GM23338 (cell line): ENCODE data around the gene ZNF76. TPM values are rescaled to one million over a fixed set of nuclear protein-coding genes. Genes with fewer than 3 reads are reported as not detected.

ENCODE experiments used
- ATAC-seq: fragments of 200-7000 bp; cut with Tn5 transposase; 3 replicates; pipeline ENCODE4 v1.9.1; 2020
- DNase-seq: peaks from one replicate; pipeline ENCODE4 v3.0.0-alpha.2; 2015; ENCODE audit warnings: low spot score
- H2AFZ ChIP-seq: fragments of 200-600 bp; sonication (generic); 2 replicates; pipeline ENCODE4 v1.8.0; 2016; ENCODE audit warnings: antibody characterized with exemption, mild to moderate bottlenecking, moderate library complexity
- H3F3A ChIP-seq: fragments of 200-600 bp; sonication (generic); replicated peaks from 2 replicates; pipeline ENCODE4 v1.8.0; 2017; ENCODE audit warnings: antibody characterized with exemption, mixed run types, low read depth
- H3K27ac ChIP-seq: fragments of 200-600 bp; sonication (generic); 2 replicates; pipeline ENCODE4 v1.6.1; 2016; ENCODE audit warnings: low read depth
- H3K27me3 ChIP-seq: fragments of 200-600 bp; sonication (generic); 2 replicates; pipeline ENCODE4 v1.8.0; 2016; ENCODE audit warnings: mild to moderate bottlenecking, mixed run types, moderate library complexity; ENCODE audit not compliant: insufficient read depth
- H3K36me3 ChIP-seq: fragments of 200-600 bp; sonication (generic); 2 replicates; pipeline ENCODE4 v1.8.0; 2016; ENCODE audit warnings: mild to moderate bottlenecking; ENCODE audit not compliant: insufficient read depth
- H3K4me1 ChIP-seq: fragments of 200-600 bp; sonication (generic); 2 replicates; pipeline ENCODE4 v1.8.0; 2016; ENCODE audit warnings: mild to moderate bottlenecking, moderate library complexity; ENCODE audit not compliant: insufficient read depth
- H3K4me2 ChIP-seq: fragments of 200-600 bp; sonication (generic); 2 replicates; pipeline ENCODE4 v1.7.1; 2017; ENCODE audit warnings: mixed run types
- H3K4me3 ChIP-seq: fragments of 200-600 bp; sonication (generic); 2 replicates; pipeline ENCODE4 v1.6.1; 2016; ENCODE audit warnings: mixed run types
- H3K79me2 ChIP-seq: fragments of 200-600 bp; sonication (generic); replicated peaks from 2 replicates; pipeline ENCODE4 v1.8.0; 2017; ENCODE audit warnings: mild to moderate bottlenecking; ENCODE audit not compliant: insufficient read depth
- H3K9me2 ChIP-seq: fragments of 200-600 bp; sonication (generic); 2 replicates; pipeline ENCODE4 v1.8.0; 2017; ENCODE audit not compliant: insufficient read depth
- H4K20me1 ChIP-seq: fragments of 200-600 bp; sonication (generic); replicated peaks from 2 replicates; pipeline ENCODE4 v1.8.0; 2017; ENCODE audit warnings: mild to moderate bottlenecking; ENCODE audit not compliant: insufficient read depth
- H3K27ac Mint-ChIP-seq: 2 replicates; pipeline ENCODE4 v1.8.0; 2020; ENCODE audit warnings: inconsistent platforms, mild to moderate bottlenecking, moderate library complexity, mixed read lengths
- H3K27me3 Mint-ChIP-seq: 3 replicates; pipeline ENCODE4 v1.8.0; 2022; ENCODE audit warnings: low read depth, mild to moderate bottlenecking, moderate library complexity, mixed read lengths, inconsistent platforms; ENCODE audit not compliant: insufficient read depth, poor library complexity
- H3K36me3 Mint-ChIP-seq: 3 replicates; pipeline ENCODE4 v1.8.0; 2021; ENCODE audit warnings: low read depth, mild to moderate bottlenecking, inconsistent platforms, moderate library complexity, mixed read lengths
- H3K4me1 Mint-ChIP-seq: 3 replicates; pipeline ENCODE4 v1.8.0; 2020; ENCODE audit warnings: mild to moderate bottlenecking, inconsistent platforms, mixed read lengths
- H3K4me3 Mint-ChIP-seq: 3 replicates; pipeline ENCODE4 v1.8.0; 2021; ENCODE audit warnings: moderate library complexity, mild to moderate bottlenecking, inconsistent platforms, mixed read lengths
- H3K9me3 Mint-ChIP-seq: 3 replicates; pipeline ENCODE4 v1.8.0; 2020; ENCODE audit warnings: moderate library complexity, mild to moderate bottlenecking, inconsistent platforms, mixed read lengths
- CREB1 ChIP-seq: fragments of 250-450 bp; sonication (Bioruptor Pico); IDR thresholded peaks from 2 replicates; pipeline ENCODE4 v1.5.0; 2020; ENCODE audit warnings: low read depth, mild to moderate bottlenecking, moderate library complexity
- EZH2 ChIP-seq: fragments of 200-600 bp; sonication (generic); IDR thresholded peaks from one replicate; pipeline ENCODE4 v1.8.0; 2017; ENCODE audit warnings: antibody characterized with exemption, mild to moderate bottlenecking, low read depth; ENCODE audit not compliant: unreplicated experiment
- EZH2phosphoT487 ChIP-seq: fragments of 200-600 bp; sonication (generic); IDR thresholded peaks from one replicate; pipeline ENCODE4 v1.8.1; 2018; ENCODE audit warnings: antibody characterized with exemption; ENCODE audit not compliant: unreplicated experiment
- JUNB ChIP-seq: IDR thresholded peaks from one replicate; pipeline ENCODE4 v1.6.1; 2016; ENCODE audit warnings: antibody characterized with exemption; ENCODE audit not compliant: unreplicated experiment
- NANOG ChIP-seq: IDR thresholded peaks from 2 replicates; pipeline ENCODE4 v1.6.1; 2016; ENCODE audit warnings: antibody characterized with exemption, borderline replicate concordance
- POLR2AphosphoS5 ChIP-seq: IDR thresholded peaks from 2 replicates; pipeline ENCODE4 v1.6.1; 2016; ENCODE audit warnings: antibody characterized with exemption, low read depth
- STAT1 ChIP-seq: IDR thresholded peaks from one replicate; pipeline ENCODE4 v1.6.1; 2016; ENCODE audit warnings: antibody characterized with exemption; ENCODE audit not compliant: unreplicated experiment
- ZNF114 ChIP-seq: fragments of 250-450 bp; sonication (Bioruptor Pico); IDR thresholded peaks from 2 replicates; pipeline ENCODE4 v1.5.0; 2020; ENCODE audit warnings: mild to moderate bottlenecking, moderate library complexity
- ZNF331 ChIP-seq: fragments of 250-450 bp; sonication (Bioruptor Pico); IDR thresholded peaks from 2 replicates; pipeline ENCODE4 v1.5.0; 2020; ENCODE audit warnings: low read depth, mild to moderate bottlenecking, moderate library complexity
- polyA plus RNA-seq: library from polyadenylated mRNA; unstranded; fragments of >200 nt; fragmentation: Nextera tagmentation; extraction: Ambion mirVana; gene quantifications from 2 replicates; pipeline ENCODE4 v1.2.1, GENCODE V29; 2016
- total RNA-seq: library from RNA; depleted of rRNA; stranded (reverse); fragments of >200 nt; shearing (Covaris generic); gene quantifications from 2 replicates; pipeline ENCODE4 v1.2.3, GENCODE V29; 2014
- TF ChIP-seq, protein P1 (sequence below): IDR thresholded peaks from one replicate; pipeline ENCODE4 v1.6.1; 2018; ENCODE audit warnings: antibody characterized with exemption; ENCODE audit not compliant: unreplicated experiment
- TF ChIP-seq, protein P2 (sequence below), 2 experiments: fragments of 200-600 bp in 1 of 2; sonication (generic) in 1 of 2; conservative IDR thresholded peaks; 2 replicates each; pipeline versions ENCODE4 v1.5.1 to v1.6.1; 2016 to 2017; ENCODE audit warnings: antibody characterized with exemption in 2 of 2, low read depth in 2 of 2, mild to moderate bottlenecking in 2 of 2, moderate library complexity in 1 of 2
- TF ChIP-seq, protein P3 (sequence below): IDR thresholded peaks from 2 replicates; pipeline ENCODE4 v1.6.1; 2016; ENCODE audit warnings: antibody characterized with exemption
- TF ChIP-seq, protein P4 (sequence below): fragments of 250-450 bp; sonication (Bioruptor Pico); IDR thresholded peaks from 2 replicates; pipeline ENCODE4 v1.5.0; 2020; ENCODE audit warnings: mild to moderate bottlenecking, moderate library complexity

The ZNF76 gene
- total and polyA plus RNA-seq, 2 experiments from 2014 or later = 12.5 to 18.8 TPM

DNA sequence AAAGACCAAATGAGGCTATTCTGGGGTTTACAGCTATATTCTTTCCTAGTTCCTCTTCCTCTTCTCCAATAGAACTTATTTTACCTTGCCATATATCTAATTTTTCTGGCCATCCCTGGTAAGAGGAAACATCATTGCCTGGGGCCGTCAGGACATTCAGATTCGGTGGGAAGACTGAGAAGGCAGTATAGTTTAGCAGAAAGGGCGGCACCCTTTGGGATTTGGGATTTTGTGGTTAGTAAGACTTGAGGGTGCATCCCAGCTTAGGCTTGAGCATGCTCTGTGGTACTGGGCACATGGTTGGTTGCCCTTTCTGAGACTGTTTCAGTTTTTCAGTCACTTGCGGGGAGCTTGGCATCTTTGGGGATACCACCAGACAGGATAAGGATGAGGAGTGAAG is 24.6 kb upstream of the ZNF76 start (continued):
- TF ChIP-seq CREB1 (CRISPR knock-in tag) (no peak), ZNF114 (no peak), POLR2AphosphoS5 (no peak), STAT1 (no peak)

DNA sequence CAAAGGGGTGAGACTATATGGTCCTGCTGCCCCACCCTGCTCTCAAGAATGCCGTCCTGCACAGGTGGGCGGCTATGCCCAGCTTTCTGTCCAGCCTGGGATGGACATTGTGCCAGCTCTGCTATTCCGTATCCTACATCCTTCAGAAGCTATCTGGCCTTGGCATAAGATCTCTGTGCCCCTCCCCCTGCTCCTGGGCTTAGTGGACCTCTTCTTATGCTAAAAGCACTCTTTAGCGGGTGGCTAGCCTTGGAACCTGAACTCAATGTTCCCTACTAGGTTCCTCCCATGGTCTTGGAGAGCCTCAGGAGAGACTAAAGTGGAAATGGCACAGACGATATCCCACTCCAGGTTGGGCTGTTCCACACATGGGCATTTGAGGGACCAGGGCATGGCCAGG is 23.3 kb upstream of the ZNF76 start:
- TF ChIP-seq ZNF114 (no peak), STAT1 (no peak), JUNB (no peak), POLR2AphosphoS5 (no peak), NANOG (no peak), CREB1 (CRISPR knock-in tag) (no peak), EZH2 (no peak), ZNF331 (CRISPR knock-in tag) (no peak), EZH2phosphoT487 (no peak)
- TF ChIP-seq, protein P1, sequence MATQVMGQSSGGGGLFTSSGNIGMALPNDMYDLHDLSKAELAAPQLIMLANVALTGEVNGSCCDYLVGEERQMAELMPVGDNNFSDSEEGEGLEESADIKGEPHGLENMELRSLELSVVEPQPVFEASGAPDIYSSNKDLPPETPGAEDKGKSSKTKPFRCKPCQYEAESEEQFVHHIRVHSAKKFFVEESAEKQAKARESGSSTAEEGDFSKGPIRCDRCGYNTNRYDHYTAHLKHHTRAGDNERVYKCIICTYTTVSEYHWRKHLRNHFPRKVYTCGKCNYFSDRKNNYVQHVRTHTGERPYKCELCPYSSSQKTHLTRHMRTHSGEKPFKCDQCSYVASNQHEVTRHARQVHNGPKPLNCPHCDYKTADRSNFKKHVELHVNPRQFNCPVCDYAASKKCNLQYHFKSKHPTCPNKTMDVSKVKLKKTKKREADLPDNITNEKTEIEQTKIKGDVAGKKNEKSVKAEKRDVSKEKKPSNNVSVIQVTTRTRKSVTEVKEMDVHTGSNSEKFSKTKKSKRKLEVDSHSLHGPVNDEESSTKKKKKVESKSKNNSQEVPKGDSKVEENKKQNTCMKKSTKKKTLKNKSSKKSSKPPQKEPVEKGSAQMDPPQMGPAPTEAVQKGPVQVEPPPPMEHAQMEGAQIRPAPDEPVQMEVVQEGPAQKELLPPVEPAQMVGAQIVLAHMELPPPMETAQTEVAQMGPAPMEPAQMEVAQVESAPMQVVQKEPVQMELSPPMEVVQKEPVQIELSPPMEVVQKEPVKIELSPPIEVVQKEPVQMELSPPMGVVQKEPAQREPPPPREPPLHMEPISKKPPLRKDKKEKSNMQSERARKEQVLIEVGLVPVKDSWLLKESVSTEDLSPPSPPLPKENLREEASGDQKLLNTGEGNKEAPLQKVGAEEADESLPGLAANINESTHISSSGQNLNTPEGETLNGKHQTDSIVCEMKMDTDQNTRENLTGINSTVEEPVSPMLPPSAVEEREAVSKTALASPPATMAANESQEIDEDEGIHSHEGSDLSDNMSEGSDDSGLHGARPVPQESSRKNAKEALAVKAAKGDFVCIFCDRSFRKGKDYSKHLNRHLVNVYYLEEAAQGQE = no peak
- TF ChIP-seq, protein P2, sequence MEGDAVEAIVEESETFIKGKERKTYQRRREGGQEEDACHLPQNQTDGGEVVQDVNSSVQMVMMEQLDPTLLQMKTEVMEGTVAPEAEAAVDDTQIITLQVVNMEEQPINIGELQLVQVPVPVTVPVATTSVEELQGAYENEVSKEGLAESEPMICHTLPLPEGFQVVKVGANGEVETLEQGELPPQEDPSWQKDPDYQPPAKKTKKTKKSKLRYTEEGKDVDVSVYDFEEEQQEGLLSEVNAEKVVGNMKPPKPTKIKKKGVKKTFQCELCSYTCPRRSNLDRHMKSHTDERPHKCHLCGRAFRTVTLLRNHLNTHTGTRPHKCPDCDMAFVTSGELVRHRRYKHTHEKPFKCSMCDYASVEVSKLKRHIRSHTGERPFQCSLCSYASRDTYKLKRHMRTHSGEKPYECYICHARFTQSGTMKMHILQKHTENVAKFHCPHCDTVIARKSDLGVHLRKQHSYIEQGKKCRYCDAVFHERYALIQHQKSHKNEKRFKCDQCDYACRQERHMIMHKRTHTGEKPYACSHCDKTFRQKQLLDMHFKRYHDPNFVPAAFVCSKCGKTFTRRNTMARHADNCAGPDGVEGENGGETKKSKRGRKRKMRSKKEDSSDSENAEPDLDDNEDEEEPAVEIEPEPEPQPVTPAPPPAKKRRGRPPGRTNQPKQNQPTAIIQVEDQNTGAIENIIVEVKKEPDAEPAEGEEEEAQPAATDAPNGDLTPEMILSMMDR (conservative IDR thresholded peaks at IDR 0.05; ENCODE audit: low read depth in 2 of 2) = no peak
- TF ChIP-seq, protein P3, sequence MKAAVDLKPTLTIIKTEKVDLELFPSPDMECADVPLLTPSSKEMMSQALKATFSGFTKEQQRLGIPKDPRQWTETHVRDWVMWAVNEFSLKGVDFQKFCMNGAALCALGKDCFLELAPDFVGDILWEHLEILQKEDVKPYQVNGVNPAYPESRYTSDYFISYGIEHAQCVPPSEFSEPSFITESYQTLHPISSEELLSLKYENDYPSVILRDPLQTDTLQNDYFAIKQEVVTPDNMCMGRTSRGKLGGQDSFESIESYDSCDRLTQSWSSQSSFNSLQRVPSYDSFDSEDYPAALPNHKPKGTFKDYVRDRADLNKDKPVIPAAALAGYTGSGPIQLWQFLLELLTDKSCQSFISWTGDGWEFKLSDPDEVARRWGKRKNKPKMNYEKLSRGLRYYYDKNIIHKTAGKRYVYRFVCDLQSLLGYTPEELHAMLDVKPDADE = no peak
- TF ChIP-seq, protein P4, sequence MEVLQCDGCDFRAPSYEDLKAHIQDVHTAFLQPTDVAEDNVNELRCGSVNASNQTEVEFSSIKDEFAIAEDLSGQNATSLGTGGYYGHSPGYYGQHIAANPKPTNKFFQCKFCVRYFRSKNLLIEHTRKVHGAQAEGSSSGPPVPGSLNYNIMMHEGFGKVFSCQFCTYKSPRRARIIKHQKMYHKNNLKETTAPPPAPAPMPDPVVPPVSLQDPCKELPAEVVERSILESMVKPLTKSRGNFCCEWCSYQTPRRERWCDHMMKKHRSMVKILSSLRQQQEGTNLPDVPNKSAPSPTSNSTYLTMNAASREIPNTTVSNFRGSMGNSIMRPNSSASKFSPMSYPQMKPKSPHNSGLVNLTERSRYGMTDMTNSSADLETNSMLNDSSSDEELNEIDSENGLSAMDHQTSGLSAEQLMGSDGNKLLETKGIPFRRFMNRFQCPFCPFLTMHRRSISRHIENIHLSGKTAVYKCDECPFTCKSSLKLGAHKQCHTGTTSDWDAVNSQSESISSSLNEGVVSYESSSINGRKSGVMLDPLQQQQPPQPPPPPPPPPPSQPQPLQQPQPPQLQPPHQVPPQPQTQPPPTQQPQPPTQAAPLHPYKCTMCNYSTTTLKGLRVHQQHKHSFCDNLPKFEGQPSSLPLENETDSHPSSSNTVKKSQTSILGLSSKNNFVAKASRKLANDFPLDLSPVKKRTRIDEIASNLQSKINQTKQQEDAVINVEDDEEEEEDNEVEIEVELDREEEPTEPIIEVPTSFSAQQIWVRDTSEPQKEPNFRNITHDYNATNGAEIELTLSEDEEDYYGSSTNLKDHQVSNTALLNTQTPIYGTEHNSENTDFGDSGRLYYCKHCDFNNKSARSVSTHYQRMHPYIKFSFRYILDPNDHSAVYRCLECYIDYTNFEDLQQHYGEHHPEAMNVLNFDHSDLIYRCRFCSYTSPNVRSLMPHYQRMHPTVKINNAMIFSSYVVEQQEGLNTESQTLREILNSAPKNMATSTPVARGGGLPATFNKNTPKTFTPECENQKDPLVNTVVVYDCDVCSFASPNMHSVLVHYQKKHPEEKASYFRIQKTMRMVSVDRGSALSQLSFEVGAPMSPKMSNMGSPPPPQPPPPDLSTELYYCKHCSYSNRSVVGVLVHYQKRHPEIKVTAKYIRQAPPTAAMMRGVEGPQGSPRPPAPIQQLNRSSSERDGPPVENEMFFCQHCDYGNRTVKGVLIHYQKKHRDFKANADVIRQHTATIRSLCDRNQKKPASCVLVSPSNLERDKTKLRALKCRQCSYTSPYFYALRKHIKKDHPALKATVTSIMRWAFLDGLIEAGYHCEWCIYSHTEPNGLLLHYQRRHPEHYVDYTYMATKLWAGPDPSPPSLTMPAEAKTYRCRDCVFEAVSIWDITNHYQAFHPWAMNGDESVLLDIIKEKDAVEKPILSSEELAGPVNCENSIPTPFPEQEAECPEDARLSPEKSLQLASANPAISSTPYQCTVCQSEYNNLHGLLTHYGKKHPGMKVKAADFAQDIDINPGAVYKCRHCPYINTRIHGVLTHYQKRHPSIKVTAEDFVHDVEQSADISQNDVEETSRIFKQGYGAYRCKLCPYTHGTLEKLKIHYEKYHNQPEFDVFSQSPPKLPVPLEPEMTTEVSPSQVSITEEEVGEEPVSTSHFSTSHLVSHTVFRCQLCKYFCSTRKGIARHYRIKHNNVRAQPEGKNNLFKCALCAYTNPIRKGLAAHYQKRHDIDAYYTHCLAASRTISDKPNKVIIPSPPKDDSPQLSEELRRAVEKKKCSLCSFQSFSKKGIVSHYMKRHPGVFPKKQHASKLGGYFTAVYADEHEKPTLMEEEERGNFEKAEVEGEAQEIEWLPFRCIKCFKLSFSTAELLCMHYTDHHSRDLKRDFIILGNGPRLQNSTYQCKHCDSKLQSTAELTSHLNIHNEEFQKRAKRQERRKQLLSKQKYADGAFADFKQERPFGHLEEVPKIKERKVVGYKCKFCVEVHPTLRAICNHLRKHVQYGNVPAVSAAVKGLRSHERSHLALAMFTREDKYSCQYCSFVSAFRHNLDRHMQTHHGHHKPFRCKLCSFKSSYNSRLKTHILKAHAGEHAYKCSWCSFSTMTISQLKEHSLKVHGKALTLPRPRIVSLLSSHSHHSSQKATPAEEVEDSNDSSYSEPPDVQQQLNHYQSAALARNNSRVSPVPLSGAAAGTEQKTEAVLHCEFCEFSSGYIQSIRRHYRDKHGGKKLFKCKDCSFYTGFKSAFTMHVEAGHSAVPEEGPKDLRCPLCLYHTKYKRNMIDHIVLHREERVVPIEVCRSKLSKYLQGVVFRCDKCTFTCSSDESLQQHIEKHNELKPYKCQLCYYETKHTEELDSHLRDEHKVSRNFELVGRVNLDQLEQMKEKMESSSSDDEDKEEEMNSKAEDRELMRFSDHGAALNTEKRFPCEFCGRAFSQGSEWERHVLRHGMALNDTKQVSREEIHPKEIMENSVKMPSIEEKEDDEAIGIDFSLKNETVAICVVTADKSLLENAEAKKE (CRISPR knock-in tag) = no peak
- peaks cover 28% of the 10 kb centered on the region for H3K36me3 Mint-ChIP-seq
- Histone ChIP-seq H4K20me1 (peaks cover 19% of the 10 kb centered on the region), H3K4me3 (no peak overlapping the region), H3F3A (no peaks in the 10 kb centered on the region), H3K36me3 (no peaks in the 10 kb centered on the region), H3K27me3 (peaks cover 50% of the 10 kb centered on the region), H3K27ac (no peak overlapping the region), H3K9me2 (no peaks in the 10 kb centered on the region), H3K79me2 (no peaks in the 10 kb centered on the region), H2AFZ (no peak overlapping the region), H3K4me1 (peaks cover 31% of the 10 kb centered on the region), H3K4me2 (no peak overlapping the region)
- DNase-seq (no peak), ATAC-seq (no peak)
- H3K4me1 Mint-ChIP-seq = peaks cover 49% of the 10 kb centered on the region
- no peak overlapping the region for H3K4me3 Mint-ChIP-seq
- H3K27ac Mint-ChIP-seq = no peak overlapping the region
- H3K27me3 Mint-ChIP-seq = peaks cover 38% of the 10 kb centered on the region
- H3K9me3 Mint-ChIP-seq = peaks cover 24% of the 10 kb centered on the region
